Nucleus accumbens (tissue), 56 donors: Measurements from ENCODE around the gene RIMOC1.

Experiments used
- DNase-seq, 56 donors: peaks; one replicate each; lab custom pipeline; 2025; lab: John Stamatoyannopoulos, UW

The RIMOC1 gene

GRCh38 chr5:41903892-41904799 is at the start of gene RIMOC1:
TSS of gene RIMOC1 (plus strand) at chr5:41904344. CDS start at chr5:41904368, 24 bp downstream.
- peak; percentile 94 to 100 (median 99) for DNase-seq

- peak in 28 of 56 donors; percentile 2 to 65 (median 18) for DNase-seq
These were observed 47.3 kb upstream of the RIMOC1 start for GRCh38 chr5:41856644-41857491.

- no peak for DNase-seq
These were observed 46.2 kb upstream of the RIMOC1 start for GRCh38 chr5:41857989-41858388.

DNA sequence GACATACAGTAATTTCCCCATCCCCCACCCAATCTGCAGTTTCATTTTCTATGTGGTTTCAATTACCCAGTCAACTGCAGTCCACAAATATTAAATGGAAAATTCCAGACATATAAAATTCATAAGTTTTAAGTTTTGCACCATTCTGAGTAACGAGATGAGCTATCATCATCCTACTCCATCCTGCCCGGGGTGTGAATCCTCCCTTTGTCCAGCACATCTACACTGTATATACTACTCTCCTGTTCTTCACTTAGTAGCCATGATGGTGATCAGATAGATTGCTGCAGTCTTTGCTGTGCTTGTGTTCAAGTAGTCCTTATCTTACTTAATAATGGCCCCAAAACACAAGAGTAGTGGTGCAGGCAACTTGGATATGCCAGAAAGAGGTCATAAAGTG is 45.3 kb upstream of the RIMOC1 start:
- no peak for DNase-seq

GRCh38 chr5:41863871-41864486 is 40.2 kb upstream of the RIMOC1 start:
- DNase-seq: no peak

DNA sequence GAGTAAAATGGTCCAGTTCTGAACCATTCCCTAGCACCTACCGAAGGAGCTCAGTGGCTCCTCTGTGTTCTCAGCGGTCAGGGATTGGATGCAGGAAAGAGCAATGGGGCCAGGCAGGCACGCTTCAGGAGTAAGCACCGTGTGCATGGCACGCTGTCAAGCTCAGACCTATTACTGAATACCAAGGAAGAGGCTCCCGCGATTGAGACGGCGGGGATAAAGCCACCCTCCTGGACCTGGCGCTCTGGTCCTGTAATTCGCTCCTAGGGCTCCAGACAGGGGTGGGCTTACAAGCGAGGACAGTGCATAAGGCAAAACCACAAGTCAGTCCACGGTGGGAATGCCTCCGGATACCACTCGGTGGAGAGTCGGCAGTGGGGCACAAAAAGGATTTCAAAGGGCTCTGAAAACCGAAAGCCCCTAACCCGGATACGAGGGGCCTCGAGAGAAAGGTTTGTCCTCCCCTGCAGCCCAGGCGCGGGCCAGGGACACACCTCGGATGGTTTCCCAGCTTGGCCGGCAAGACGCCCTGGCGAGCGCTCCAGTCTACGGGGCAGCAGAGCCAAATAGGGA is 34.9 kb upstream of the RIMOC1 start:
- DNase-seq: peak in 16 of 56 donors; percentile 16 to 75 (median 42)

- peak in 55 of 56 donors; percentile 13 to 85 (median 66) for DNase-seq
These were observed 34.2 kb upstream of the RIMOC1 start, which contains the start of gene OXCT1 for GRCh38 chr5:41869724-41870626. TSS of gene OXCT1 (minus strand) at chr5:41870425. CDS start at chr5:41870358, 67 bp downstream.

DNA sequence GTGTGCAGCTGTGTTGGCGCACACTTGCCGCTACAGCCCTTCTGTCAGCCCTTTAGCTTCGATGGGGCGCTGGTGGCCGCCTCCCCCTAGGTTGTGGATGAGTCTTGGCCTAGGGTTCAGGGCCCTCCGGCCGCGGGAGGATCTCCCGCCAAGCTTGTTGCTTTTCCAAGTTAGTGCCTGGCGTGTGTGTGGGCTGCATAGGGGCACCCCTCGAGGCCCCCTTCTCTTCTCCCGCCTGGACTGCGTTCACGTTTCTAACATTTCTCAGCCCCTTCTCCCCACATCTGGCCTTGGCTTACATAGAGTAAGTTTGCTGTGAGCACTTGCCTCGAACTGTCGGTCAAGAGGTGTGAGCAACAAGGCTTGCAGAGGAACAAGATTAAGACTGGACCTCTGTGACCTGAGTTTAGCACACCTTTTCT is 33.5 kb upstream of the RIMOC1 start:
- DNase-seq: peak in 3 of 56 donors; percentile 32 to 44 (median 41)

GRCh38 chr5:41871852-41872251 is 32.3 kb upstream of the RIMOC1 start:
- DNase-seq: peak in 22 of 56 donors; percentile 0 to 49 (median 7)

DNA sequence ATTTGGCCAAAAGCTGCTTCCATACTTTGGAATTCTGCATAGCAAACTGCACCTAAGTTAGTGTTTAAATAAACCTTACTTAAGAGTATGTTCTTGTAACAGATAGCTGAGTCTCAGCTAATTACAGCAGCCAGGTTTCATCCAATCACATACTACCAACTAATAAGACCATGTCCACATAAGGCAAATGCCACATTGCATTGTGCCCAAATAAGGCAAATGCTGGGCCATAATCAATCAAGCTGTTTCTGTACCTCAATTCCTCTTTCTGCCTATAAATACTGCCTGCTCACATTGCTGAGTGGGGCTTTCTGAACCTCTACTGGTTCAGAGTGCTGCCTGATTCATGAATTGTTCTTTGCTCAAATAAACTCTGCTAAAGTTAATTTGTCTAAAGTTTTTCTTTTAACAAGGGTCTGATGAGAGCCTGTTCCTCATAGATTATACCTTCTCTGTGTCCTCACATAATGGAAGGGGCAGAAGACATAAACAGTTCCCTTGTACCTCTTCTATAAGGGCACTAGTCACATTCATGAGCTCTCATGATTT is 29.6 kb upstream of the RIMOC1 start:
- DNase-seq: no peak

- DNase-seq: no peak
These were observed 29.0 kb upstream of the RIMOC1 start for GRCh38 chr5:41875121-41875520.

DNA sequence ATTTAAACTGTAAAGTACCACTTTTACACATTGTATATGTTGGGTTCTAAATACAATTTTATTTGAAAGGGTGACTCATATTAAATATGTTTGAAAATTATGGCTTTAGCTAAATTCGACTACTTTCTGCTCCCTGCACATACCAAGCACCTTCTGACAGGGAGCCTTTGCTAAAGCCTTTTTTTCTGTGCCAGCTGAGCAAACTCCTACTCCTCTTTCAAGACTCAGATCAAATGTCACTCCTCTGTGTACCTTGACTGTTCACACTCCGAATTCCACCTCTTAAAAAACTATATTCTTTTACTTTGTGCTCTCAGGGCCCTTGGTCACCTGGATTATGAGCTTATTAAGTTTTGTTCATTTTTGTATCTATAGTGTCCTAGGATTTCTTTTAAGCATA is 27.5 kb upstream of the RIMOC1 start:
- DNase-seq: peak in 3 of 56 donors; percentile 6 to 40 (median 7)

DNA sequence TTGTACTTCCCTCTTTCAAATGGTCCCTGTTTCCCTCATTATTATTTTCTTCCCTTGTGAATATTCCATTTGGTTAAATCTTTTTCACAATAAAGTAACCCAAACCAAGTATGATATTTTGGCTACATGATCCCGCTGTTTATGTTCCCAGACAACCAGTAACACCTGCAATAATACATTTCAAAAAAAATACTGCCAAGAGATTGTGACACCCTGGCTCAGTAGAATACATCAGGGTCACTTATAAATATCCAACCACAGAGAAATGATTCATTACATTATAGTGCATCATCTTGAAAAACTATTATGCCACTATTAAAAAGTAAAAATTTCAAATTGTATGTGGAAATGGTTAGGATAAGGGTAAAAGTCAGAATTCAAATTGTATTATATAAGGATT is 26.7 kb upstream of the RIMOC1 start:
- no peak for DNase-seq

GRCh38 chr5:41878173-41878572 is 26.0 kb upstream of the RIMOC1 start:
- no peak for DNase-seq

- DNase-seq: no peak
These were observed 25.3 kb upstream of the RIMOC1 start for GRCh38 chr5:41878643-41879478.

DNA sequence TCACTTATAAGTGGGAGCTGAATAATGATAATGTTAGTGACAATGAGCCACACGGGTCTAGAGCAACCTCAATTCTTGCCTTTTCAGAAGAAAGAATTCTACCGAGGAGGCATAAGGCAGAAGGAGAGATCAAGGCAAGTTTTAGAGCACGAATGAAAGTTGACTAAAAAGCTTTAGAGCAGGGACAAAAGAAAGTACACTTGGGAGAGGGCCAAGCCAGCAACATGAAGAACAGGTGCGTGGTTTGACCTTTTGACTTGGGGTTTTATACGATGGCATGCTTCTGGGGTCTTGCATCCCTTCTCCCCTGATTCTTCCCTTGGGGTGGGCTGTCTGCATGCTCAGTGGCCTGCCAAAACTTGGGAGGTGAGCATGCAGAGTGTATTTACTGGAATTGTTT is 21.4 kb upstream of the RIMOC1 start:
- DNase-seq: no peak

- DNase-seq: no peak
These were observed 20.9 kb upstream of the RIMOC1 start for GRCh38 chr5:41883243-41883642.

GRCh38 chr5:41883936-41884335 is 20.2 kb upstream of the RIMOC1 start:
- no peak for DNase-seq
